Measurements from ENCODE around the gene MYCBPAP.

MYCBPAP gene

DNA sequence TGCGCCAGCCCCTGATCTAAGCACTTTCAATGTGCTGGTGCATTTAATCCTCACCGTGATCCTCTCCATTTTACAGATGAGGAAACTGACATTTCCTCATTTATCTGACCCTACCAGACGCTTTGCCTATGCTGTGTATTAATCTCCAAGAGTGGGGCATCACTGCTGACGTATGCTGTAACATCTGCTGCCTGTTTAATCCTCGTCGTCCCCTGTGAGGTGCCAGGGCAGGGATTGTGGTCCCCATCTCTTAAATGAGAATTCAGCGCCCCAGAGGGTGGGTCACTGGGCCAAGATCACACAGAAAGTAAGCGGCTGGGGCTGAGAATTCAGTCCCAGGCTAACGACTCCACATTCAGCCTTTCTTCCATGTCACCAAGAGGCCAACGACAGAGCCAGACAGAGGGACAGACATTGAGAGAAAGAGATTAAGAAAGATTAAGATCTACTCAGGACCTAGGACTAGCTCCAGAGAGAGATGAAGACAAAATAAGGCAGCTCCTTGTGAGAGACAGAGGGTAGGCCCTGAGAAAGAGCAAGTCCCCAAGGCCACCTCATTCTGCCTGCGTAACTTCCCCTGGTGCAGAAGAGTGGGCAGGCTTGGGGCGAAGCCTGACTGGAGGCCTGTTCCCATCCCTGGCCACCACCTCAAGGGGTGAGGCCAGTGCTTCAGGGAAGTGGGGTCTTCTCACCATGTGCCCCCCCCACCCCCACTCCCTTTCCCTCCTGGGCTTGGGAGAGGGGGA is 65.8 kb downstream of the MYCBPAP start:
- no peak overlapping the region for H3K4me3 ChIP-seq (ENCODE audit: control insufficient read depth, low read depth, low read length)
- DNase-seq (ENCODE audit: low read depth): no peak
- TF ChIP-seq, protein P1, sequence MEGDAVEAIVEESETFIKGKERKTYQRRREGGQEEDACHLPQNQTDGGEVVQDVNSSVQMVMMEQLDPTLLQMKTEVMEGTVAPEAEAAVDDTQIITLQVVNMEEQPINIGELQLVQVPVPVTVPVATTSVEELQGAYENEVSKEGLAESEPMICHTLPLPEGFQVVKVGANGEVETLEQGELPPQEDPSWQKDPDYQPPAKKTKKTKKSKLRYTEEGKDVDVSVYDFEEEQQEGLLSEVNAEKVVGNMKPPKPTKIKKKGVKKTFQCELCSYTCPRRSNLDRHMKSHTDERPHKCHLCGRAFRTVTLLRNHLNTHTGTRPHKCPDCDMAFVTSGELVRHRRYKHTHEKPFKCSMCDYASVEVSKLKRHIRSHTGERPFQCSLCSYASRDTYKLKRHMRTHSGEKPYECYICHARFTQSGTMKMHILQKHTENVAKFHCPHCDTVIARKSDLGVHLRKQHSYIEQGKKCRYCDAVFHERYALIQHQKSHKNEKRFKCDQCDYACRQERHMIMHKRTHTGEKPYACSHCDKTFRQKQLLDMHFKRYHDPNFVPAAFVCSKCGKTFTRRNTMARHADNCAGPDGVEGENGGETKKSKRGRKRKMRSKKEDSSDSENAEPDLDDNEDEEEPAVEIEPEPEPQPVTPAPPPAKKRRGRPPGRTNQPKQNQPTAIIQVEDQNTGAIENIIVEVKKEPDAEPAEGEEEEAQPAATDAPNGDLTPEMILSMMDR (conservative IDR thresholded peaks at IDR 0.05; ENCODE audit: control insufficient read depth, insufficient read depth, low read depth, low read length): no peak

- TF ChIP-seq, protein P1 (conservative IDR thresholded peaks at IDR 0.05; ENCODE audit: control insufficient read depth, insufficient read depth, low read depth, low read length): no peak
- no peak overlapping the region for H3K4me3 ChIP-seq (ENCODE audit: control insufficient read depth, low read depth, low read length)
- DNase-seq (ENCODE audit: low read depth): no peak
Measured at GRCh38 chr17:50575581-50576210, 67.5 kb downstream of the MYCBPAP start.

DNA sequence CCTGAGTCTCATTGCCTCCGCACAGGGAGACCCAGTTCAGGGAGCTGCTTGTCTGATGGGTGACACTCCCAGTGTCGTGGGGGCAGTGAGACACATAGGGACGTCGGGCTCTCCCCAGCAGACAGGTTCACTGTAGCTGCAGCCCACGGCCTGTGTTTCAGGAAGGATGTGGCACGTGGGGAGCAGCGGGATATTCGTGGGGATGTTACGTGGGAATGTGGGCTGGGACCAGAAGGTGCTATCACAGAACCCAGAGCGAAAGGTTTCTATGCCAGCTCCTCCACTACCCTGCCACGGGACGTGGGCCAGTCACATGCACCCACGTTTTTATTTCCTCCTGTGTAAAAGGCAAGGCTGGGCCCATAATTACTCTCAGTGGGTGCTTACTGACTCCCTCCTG is 68.6 kb downstream of the MYCBPAP start:
- TF ChIP-seq, protein P1 (conservative IDR thresholded peaks at IDR 0.05; ENCODE audit: control insufficient read depth, insufficient read depth, low read depth, low read length): no peak
- DNase-seq (ENCODE audit: low read depth): no peak
- H3K4me3 ChIP-seq (ENCODE audit: control insufficient read depth, low read depth, low read length): no peak overlapping the region

- no peak overlapping the region for H3K4me3 ChIP-seq (ENCODE audit: control insufficient read depth, low read depth, low read length)
- DNase-seq (ENCODE audit: low read depth): no peak
- TF ChIP-seq, protein P1 (conservative IDR thresholded peaks at IDR 0.05; ENCODE audit: control insufficient read depth, insufficient read depth, low read depth, low read length): no peak
Measured at GRCh38 chr17:50577451-50577954, 69.3 kb downstream of the MYCBPAP start.

GRCh38 chr17:50578173-50578572 is 69.9 kb downstream of the MYCBPAP start:
- no peak overlapping the region for H3K4me3 ChIP-seq (ENCODE audit: control insufficient read depth, low read depth, low read length)
- TF ChIP-seq, protein P1 (conservative IDR thresholded peaks at IDR 0.05; ENCODE audit: control insufficient read depth, insufficient read depth, low read depth, low read length): no peak
- DNase-seq (ENCODE audit: low read depth): no peak

DNA sequence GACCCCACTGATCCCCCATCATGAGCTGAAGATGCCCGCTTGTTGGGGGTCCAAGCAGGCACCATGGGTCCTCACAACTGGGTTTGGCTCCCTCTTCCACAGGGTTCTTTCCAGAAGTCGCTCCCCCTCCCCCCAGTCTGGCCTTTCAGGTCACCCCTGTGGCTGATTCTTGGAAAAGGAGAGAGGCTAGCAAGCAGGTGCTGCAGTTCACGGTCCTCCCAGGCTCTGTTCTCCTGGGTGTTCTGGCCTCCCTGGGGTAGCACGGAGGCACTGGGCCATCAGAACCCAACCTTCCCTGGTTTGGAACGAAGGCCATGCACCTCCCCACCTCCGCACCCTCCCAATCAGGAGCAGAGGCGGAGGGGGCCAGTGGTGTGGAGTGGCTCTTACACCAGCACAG is 71.2 kb downstream of the MYCBPAP start:
- TF ChIP-seq, protein P1 (conservative IDR thresholded peaks at IDR 0.05; ENCODE audit: control insufficient read depth, insufficient read depth, low read depth, low read length): no peak
- DNase-seq (ENCODE audit: low read depth): no peak
- H3K4me3 ChIP-seq (ENCODE audit: control insufficient read depth, low read depth, low read length): no peak overlapping the region

All from fibroblast of mammary gland (primary cell).